Mesothelial cell of epicardium (in vitro differentiated cells): ENCODE measurements around the gene ACSS2. TPM values are rescaled to one million over a fixed set of nuclear protein-coding genes. Genes with fewer than 3 reads are reported as not detected.

Experiments used
- DNase-seq, 2 experiments: peaks; one replicate each; pipeline ENCODE4 v3.0.0; 2021; ENCODE audit warnings: low spot score in 2 of 2; ENCODE audit not compliant: unreplicated experiment in 2 of 2
- H3K27ac Mint-ChIP-seq: 2 replicates; pipeline ENCODE4 v1.8.0; 2021; ENCODE audit warnings: mixed read lengths
- H3K27me3 Mint-ChIP-seq: 2 replicates; pipeline ENCODE4 v1.8.0; 2021; ENCODE audit warnings: low read depth, mixed read lengths
- H3K36me3 Mint-ChIP-seq: 2 replicates; pipeline ENCODE4 v1.8.0; 2021; ENCODE audit warnings: mixed read lengths
- H3K4me1 Mint-ChIP-seq: 2 replicates; pipeline ENCODE4 v1.8.0; 2021; ENCODE audit warnings: mixed read lengths
- H3K4me3 Mint-ChIP-seq: 2 replicates; pipeline ENCODE4 v1.8.0; 2021; ENCODE audit warnings: mild to moderate bottlenecking, moderate library complexity, mixed read lengths
- H3K9me3 Mint-ChIP-seq: 2 replicates; pipeline ENCODE4 v1.8.0; 2021; ENCODE audit warnings: mixed read lengths
- CTCF ChIP-seq: fragments of 200-600 bp; sonication (generic); IDR thresholded peaks from one replicate; pipeline ENCODE4 v1.5.0; 2021; ENCODE audit warnings: antibody characterized with exemption; ENCODE audit not compliant: unreplicated experiment
- total RNA-seq: library from RNA; stranded (reverse); gene quantifications from 3 replicates; pipeline ENCODE4 v1.2.1, GENCODE V29; 2021

The ACSS2 gene
- total RNA-seq, 1 donor from 2014 or later, result 32.2 TPM

- H3K4me3 Mint-ChIP-seq, result no peak overlapping the region
- TF ChIP-seq CTCF, result no peak
Observed at GRCh38 chr20:34941226-34941625, 64.8 kb downstream of the ACSS2 start.

GRCh38 chr20:34942301-34942700 is 65.9 kb downstream of the ACSS2 start:
- no peak overlapping the region for H3K4me3 Mint-ChIP-seq
- no peaks in the 10 kb centered on the region for H3K9me3 Mint-ChIP-seq
- H3K27me3 Mint-ChIP-seq, result no peaks in the 10 kb centered on the region
- no peak for TF ChIP-seq CTCF
- no peak overlapping the region for H3K27ac Mint-ChIP-seq
- peaks cover 44% of the 10 kb centered on the region for H3K36me3 Mint-ChIP-seq
- H3K4me1 Mint-ChIP-seq, result no peaks in the 10 kb centered on the region
- no peak for DNase-seq

More at GRCh38 chr20:34941226-34941625, 64.8 kb downstream of the ACSS2 start:
- Mint-ChIP-seq H3K27me3 (no peaks in the 10 kb centered on the region), H3K36me3 (peaks cover 43% of the 10 kb centered on the region), H3K9me3 (no peaks in the 10 kb centered on the region), H3K4me1 (no peaks in the 10 kb centered on the region), H3K27ac (no peak overlapping the region)
- no peak for DNase-seq

- peaks cover 37% of the 10 kb centered on the region for H3K36me3 Mint-ChIP-seq
- H3K4me1 Mint-ChIP-seq, result no peaks in the 10 kb centered on the region
- H3K27ac Mint-ChIP-seq, result no peak overlapping the region
- no peak for DNase-seq
- no peak for TF ChIP-seq CTCF
- no peaks in the 10 kb centered on the region for H3K9me3 Mint-ChIP-seq
- H3K4me3 Mint-ChIP-seq, result no peak overlapping the region
- no peaks in the 10 kb centered on the region for H3K27me3 Mint-ChIP-seq
Observed at GRCh38 chr20:34943808-34944567, 67.6 kb downstream of the ACSS2 start.

- no peaks in the 10 kb centered on the region for H3K27me3 Mint-ChIP-seq
- H3K9me3 Mint-ChIP-seq, result no peaks in the 10 kb centered on the region
- H3K4me3 Mint-ChIP-seq, result no peak overlapping the region
- H3K4me1 Mint-ChIP-seq, result no peaks in the 10 kb centered on the region
- peaks cover 28% of the 10 kb centered on the region for H3K36me3 Mint-ChIP-seq
- TF ChIP-seq CTCF, result no peak
- H3K27ac Mint-ChIP-seq, result no peak overlapping the region
- no peak for DNase-seq
Observed at GRCh38 chr20:34945315-34946077, 69.1 kb downstream of the ACSS2 start.

GRCh38 chr20:34946661-34947060 is 70.2 kb downstream of the ACSS2 start:
- Mint-ChIP-seq H3K4me3 (no peak overlapping the region), H3K27me3 (no peaks in the 10 kb centered on the region), H3K36me3 (peaks cover 24% of the 10 kb centered on the region), H3K27ac (no peak overlapping the region), H3K9me3 (no peaks in the 10 kb centered on the region), H3K4me1 (peaks cover 5% of the 10 kb centered on the region)
- TF ChIP-seq CTCF, result no peak
- no peak for DNase-seq
